NCI-H2196 (cell line): ENCODE data around the gene SLC25A25.
"Not testable (repeated sequence)": the region's sequence is repeated elsewhere in the genome, so short reads cannot be mapped to it uniquely, and the experiment has no call there.

Experiments
- DNase-seq: peaks from one replicate; lab custom pipeline; 2025; ENCODE audit not compliant: unreplicated experiment; lab: John Stamatoyannopoulos, UW

Gene SLC25A25

DNA sequence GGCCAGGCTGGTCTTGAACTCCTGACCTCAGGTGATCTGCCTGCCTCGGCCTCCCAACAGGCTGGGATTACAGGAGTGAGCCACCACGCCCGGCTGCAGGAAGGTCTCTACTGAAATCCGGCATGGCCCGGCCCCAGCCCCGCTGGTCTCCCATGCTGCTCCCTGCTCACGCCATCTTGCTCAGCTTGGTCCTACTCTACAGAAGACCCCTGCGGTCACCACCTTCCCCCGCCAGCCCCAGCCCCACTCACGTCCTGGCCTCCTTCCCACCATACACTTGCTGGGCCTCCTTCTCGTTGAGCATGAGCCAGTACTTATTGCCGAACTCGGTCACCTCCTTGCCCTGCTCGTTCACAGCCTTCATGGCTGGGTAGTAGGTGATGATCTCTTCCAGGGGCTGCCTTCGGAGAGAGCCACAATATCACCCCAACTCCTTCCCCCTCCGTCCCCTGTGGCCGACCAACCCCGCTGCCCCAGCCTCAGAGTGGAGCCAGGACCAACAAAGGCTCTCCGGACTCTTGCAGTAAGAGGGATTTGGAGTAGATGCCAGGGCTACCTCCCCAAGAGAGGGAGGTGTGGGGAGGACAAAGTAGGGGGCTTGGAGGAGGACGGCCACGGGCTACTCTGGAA, 55.5 kb downstream of the SLC25A25 start:
- no peak for DNase-seq

DNA sequence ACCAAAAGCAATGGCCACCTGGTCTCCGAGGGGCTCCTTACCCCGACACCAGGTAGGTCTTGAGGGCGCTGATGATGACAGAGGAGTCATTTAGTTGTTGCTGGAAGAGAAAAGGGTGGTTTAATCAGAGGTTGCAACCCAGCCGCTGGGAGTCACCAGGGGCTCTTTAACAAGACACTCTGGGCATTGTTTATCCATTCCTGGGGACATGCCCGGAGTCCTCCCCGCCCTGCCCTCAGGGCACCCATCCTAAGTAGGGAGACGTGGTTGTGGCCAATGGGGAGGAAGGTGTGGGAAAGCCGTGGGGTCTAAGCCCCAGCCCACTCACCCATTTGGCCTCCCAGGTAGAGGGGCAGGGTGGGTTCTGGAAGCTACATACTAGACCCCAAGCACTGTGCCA, 56.4 kb downstream of the SLC25A25 start:
- no peak for DNase-seq

DNA sequence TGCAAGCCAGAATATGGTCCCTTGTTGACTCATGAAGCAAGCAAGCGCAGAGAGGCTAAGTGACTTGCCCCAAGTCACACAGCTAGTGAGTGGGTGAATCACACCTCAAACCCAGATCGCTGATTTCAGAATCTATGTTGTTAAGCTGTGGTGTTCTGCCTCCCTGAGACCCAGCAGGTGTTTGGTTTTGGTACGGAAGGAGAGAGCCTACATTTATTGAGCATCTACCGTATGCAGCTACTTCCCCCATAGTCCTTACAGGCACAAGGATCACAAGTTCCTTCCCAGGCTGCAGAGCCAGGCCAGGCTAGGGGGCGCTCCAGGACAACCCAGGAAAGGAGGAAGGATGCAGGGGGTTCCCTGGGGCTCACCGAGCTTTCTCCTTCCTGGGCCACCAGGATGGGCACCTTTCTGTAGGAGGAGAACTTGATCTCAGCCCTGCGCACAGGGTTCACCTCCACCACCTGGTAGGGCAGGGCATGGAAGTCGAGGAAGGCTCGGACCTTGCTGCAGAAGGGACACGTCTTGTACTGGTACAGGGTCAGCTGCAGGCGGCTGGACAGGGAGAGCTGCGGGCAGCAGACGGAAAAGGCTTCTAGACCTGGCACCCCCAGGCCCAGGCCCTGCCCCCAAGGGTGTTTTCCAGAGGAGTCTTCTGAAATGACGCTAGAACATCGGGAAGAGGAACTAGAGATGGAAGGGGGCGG, 57.0 kb downstream of the SLC25A25 start:
- peak; percentile 56 for DNase-seq

DNA sequence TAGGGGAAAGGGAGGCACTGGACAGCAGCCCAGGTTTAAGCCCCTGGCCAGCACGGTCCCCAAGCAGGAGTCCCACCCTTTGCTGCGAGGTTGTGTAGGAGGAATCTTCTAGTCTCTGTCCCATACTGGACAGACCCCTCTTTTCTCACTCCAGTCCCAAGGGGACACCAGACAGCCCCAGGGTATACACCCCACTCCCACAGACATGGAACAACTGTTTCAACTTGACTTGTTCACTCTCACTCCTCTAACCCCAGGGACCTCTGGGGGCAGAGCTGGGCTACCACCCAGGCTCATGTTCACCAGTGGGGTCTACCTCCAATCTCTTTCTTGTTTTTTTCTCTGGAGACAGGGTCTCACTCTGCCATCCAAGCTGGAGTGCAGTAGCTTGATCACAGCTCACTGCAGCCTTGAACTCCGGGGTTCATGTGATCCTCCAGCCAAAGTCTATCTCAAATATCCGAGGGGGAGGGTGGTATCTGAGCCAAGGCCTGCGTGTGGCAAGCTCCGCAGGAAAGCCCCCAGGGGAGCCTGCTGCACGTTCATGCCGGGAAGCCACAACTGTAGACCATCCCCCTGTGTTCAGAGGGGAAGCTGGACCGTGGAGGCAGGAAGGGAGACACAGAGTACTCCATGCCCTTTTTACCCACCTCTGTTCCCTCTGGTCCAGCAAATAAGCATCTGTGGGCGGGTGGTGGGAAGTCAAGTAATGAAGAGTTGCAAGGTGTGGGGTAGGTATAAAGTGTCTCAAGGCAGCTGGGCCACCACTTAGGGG, 57.7 kb downstream of the SLC25A25 start:
- DNase-seq, result no peak

DNA sequence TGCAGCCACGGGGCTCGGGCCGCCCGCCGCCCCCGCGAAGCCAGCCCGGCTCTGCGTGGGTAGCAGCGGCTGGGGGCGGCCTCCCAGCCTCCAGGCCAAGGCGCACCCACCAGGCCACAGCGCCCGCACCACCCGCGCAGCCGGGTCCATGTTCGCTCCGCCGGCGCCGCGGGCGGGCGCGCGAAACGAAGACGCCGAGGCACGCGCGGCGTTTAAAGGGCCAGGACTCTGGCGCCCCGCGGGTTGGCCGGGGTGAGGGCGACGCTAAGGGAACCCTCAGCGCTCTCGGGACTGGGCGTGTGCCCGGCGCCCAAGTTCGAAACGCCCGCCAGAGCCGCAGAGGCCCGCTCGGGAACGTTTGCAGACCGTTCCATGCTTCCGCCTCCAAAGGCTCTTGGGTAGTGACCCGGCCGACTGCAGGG, 59.5 kb downstream of the SLC25A25 start, which contains the start of gene PTGES2:
Gene PTGES2, minus strand, starts transcription at position 162 of the 422 bp plus-strand sequence. Its CDS starts 12 bp downstream, at position 150.
- peak; percentile 87 for DNase-seq

DNA sequence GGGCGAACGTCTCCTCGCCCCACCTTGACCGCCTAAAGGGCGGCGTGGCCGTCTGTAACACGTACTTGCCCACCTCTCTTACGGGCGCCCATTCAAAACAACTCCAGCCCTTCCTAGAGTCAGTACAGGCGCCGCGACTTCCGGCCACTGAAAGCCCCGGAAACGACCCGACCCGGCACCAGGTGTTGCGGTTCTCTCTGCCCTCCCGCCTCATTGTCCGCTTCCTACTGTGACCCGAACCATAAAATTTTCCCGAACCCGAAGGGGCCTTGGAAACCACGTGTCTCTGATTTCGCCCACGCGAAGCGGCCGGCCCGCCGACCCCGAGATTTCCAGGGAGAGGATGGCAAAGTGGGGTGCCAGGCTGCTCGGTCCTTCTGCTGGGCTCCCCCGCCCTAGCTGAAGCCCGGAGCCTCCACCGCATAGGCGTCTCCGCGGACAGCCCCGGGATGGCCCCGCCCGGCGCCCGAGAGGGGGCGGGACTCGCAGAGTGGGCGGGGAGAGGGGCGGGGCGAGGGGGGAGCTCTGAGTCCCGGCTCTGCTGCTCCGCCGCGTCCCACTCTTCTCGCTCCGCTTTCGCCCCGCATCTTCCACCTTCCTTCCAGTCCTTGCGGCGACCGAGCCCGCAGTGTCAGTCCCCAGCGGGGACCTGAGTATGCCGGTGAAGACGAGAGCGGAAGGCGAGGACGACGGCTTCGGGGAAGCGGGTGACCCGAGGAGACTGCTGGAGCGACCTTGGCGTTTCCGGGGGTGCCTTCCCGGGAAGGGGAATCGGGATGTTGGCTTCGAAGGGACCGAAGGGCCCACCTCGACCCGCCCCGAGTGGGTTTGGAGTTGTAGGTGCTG, 60.2 kb downstream of the SLC25A25 start:
- peak; percentile 86 for DNase-seq

DNA sequence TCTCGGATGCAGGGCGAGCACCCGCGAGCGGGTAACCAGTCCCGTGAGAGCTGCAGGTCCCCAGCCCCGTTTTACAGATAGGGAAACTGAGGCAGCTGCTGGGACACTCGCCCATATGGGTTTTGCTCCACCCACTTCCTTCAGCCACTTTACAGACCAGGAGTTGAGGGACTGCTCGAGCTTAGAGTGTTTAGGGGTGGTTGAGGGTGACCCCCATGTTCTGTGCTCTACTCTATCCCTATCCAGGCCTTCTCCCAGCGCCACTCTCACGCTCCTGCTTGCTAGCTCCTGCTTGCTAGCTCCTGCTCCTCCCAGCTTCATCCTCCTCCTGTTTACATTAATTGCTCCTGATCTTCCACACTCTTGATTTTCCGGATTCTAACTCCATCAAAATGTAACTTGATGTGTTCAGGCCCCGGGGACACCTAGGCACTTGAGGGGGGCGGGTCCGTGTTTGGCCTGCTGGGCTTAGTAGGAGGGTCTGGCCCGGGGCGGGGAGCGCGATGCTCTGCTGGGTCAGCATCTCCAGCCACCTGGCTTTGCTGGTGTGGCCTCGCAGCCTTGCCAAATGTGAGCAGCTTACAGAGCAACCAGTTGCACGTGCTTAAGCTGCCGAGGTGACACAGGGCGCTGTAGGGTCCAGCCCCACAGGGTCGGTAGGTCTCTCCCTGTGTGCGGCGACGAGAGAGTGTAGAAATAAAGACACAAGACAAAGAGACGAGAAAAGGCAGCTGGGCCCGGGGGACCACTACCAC, 61.0 kb downstream of the SLC25A25 start:
- DNase-seq, result no peak

DNA sequence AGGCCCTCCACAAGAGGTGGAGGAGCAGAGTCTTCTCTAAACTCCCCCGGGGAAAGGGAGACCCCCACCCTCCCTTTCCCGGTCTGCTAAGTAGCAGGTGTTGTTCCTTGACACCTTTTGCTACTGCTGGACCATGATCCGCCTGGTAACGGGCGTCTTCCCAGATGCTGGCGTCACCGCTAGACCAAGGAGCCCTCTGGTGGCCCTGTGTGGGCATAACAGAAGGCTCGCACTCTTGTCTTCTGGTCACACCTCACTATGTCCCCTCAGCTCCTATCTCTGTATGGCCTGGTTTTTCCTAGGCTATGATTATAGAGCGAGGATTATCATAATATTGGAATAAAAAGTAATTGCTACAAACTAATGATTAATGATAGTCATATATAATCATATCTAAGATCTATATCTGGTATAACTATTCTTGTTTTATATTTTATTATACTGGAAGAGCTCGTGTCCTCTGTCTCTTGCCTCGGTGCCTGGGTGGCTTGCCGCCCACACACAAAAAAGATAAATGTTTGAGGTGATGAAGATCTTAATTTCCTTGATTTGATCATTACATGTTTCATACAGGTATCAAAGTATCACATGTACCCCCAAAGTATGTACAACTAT, 62.1 kb downstream of the SLC25A25 start:
- not testable (repeated sequence) for DNase-seq

DNA sequence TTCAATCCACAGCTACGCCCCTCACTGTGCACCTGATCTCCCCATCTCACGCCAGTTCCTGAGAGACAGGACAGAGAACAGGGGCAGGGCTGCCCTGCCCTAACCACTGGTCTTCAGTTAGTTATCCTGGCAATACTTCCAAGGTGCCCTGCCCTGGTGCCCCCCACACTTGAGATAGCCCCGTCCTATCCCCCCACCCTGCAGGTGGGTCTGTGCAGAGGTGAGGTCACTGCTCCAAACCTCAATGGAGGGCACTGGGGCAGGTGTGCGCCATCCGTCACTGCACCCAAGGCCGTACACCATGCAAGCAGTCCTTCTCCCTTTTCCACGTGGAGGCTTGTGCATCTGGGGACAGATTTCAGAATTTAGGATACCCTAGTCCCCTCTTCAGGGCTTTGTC, 62.6 kb downstream of the SLC25A25 start:
- DNase-seq, result not testable (repeated sequence)

DNA sequence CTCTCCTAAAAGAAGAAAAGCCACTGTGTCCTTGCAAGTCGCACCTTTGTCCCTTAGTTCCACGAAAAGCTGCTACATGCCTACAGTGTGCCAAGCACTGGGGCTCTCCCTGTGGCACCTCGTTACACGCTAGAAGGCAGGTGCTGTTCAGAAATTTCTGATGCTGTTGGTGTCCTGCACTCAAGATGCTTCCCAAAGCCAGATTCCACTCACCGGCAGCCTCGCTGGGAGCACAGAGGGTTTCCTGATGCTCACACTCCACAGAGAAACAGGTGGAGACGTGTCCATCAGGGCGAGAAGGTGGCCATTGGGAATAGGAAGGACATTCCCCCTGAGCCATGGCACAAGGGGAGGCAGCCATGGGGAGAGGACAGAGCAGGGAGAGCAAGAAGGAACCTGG, 63.3 kb downstream of the SLC25A25 start:
- DNase-seq, result not testable (repeated sequence)

DNA sequence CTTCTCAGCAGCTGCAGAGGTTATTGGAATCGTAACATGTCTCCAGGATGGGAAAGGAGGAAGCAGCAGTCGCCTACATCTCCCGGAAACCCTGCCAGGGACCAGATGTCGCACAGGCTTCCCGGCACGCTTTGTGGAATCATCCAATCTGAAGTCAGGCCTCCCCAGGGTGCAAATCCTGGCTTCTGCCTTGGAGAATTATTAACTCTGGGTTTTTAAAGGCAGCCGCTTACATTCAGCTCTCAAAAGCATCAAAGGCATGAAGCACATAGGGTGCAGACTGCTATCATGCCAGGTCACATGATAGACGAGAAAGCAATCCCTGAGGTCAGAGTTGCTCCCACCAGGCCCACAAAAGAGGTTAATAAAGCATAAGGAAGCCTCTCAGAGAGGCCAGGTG, 64.1 kb downstream of the SLC25A25 start:
- not testable (repeated sequence) for DNase-seq

DNA sequence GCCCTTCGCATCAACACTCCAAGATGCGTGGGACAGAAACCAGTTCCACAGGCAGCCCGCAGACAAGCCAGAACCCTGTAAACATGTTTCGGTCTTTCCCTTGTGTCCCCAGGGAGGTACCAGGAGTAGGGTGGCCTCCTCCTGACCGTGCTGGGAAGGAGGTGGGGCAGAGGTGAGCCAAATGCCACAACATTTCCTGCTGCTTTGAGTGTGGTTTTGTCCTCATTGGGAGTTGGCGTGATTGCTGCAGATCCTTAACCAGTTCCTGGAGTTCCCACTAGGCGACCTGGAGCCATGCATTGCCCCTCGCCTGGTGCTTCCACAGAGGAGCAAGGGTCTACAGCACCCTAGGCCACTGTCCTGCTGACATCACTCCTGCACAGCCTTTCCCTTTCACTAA, 67.5 kb downstream of the SLC25A25 start:
- not testable (repeated sequence) for DNase-seq

DNA sequence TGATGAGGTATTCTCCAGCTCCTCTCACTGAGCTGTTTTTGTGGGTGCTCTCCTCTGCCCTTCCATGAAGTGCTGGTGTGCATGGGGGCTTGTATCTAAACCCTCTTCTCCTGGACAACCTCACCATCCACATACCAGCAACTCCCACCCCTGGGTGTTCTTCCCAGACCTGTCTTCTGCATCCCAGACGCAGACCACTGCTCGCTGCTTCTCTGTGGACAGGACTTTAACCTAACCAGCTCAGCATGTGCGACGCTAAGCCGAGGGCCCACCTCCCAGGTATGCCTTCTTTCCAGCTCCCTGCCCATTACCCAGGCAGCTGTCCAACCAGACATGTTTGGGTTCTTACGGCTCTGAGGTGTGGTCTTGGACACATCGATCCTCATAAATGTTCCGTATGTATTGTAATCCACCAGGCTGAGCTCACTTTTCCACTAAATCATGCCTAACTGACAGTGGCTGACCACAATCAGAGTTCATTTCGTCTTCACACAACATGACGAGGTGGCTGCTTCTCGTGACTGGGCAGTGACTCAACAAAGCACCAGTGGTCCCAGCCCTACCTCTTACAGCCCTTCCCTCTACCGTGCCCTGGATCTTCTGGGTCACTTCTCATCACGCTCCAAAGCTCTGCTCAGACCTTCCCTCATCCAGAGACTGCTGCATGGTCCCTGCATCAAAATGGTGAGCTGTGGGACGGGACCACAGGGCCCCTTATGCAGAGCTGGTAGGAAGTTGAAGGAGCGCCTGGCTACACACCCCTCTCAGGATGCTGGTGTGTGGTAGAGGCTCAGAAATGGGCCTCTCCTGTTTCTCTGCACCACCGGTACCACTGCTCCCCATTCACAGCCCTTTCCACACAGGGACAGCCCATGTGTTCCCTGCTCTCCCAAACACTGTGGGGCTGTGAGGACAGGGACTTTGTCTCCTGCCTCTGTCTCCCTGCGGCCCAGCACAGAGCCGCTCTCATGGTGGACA, 69.1 kb downstream of the SLC25A25 start:
- no peak for DNase-seq

DNA sequence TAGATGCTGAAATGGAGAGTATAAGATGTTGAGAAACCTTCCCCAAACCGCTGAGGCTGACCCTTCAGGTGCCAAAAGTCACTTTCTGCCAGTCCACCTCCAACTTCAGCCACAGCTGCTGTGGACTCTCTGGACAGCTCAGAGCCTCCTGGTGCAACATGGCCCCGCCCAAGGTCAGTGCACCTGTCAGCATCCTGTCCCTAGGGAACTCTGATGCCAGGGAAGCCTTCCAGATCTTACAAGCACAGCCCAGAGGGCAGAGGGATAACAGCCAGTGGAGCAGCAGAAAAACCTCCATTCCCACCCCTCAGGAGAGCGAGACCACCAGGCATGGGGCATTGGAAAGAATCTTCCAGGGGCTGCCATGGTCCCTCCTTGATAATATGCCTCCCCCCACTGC, 70.0 kb downstream of the SLC25A25 start:
- no peak for DNase-seq

DNA sequence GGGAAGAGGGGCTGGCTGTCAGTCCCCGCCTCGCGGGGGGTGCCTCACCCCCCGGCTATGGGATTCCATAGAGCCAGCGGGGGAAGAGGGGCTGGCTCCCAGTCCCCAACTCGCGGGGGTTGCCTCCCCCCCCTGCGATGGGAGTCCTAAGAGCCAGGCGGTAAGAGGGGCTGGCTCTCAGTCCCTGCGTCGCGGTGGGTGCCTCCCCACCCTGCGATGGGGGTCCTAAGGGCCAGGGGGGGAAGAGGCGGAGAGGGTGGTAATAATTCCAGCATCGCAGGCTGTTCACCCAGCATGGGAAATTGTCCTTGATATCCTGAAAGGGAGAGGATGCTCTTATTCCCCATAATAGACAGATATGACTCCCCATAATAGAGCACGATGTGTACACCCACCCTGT, 71.6 kb downstream of the SLC25A25 start:
- DNase-seq, result no peak

DNA sequence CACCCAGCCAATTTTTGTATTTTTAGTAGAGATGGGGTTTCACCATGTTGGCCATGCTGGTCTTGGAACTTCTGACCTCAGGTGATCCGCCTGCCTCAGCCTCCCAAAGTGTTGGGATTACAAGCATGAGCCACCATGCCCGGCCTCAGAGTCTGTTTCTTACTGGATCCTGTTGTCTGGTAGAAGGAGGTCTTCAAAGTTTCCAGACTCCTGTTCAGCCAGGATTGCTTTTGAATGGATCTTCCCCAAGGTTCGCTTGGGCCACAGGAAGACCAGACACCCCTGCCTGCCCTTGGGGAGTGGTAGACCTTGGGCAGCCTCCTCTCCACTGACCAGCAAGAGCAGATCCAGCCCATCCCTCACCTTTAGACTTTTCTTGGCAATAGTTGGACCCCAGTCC, 73.6 kb downstream of the SLC25A25 start:
- DNase-seq, result no peak

DNA sequence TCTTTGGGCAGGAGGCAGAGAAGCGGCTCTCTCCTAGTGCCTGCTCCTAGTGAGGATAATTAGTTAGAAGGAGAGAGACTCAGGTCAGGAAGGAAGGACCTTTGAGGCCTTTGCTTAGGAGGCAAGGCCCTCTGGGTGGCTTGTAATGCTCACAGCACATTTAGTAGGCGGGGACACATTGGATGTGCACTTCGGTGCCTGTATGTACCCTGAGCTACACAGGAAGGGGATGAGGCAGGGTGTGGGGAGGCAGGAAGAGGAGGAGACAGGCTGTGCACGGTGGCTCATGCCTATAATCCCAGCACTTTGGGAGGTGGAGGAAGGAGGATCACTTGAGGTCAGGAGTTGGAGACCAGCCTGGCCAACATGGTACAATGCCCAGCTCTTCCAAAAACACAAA, 74.0 kb downstream of the SLC25A25 start:
- DNase-seq, result no peak

DNA sequence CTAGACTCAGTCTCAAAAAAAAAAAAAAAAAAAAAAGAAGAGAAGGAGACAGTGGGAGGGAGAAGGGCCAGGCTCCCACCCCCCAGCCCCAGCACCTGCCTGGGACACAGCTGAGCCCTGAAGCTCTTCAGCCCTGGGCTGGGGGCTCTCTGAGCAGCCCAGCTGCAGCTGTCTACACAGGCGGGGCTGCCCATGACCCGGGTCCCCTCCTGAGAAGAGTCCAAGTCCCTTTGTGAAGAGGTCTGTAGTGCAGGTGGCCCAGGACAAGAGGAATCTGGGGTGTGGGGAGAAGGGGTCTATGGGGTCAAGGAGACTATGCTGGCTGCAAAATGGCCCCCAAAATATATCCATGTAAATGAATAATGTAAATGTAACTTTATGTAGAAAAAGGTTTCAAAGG, 74.6 kb downstream of the SLC25A25 start:
- DNase-seq, result no peak
